ENCODE results near the gene TRIM14.

The TRIM14 gene

GRCh38 chr9:98047002-98047401 is 72.0 kb downstream of the TRIM14 start:
- Histone ChIP-seq H3K4me3 (ENCODE audit: insufficient read depth, low read length, poor library complexity, severe bottlenecking) (peak overlapping the region; percentile 77), H3K36me3 (ENCODE audit: low read length) (peaks cover 12% of the 10 kb centered on the region), H3K9me2 (replicated peaks; ENCODE audit: insufficient read depth, low read length) (no peaks in the 10 kb centered on the region), H3K4me2 (ENCODE audit: low read depth, low read length, poor library complexity, severe bottlenecking) (peak overlapping the region; percentile 83), H3K27ac (ENCODE audit: low read depth, low read length) (no peak overlapping the region), H3K9ac (ENCODE audit: low read length) (peak overlapping the region; percentile 15; the same call in 1 of the 2 replicates), H3F3A (ENCODE audit: insufficient read depth) (0 out of 2 replicates have a peak, but pooled peaks cover 11% of the 10 kb centered on the region), H3K27me3 (ENCODE audit: low read length) (no peaks in the 10 kb centered on the region), H3K79me2 (ENCODE audit: insufficient read depth, low read length) (peaks cover 37% of the 10 kb centered on the region), H4K20me1 (ENCODE audit: low read depth, low read length) (no peaks in the 10 kb centered on the region), H2AFZ (ENCODE audit: low read depth, low read length, severe bottlenecking) (no peak overlapping the region), H3K9me3 (ENCODE audit: insufficient read depth, low read length) (no peaks in the 10 kb centered on the region)
- TF ChIP-seq CTCF (IDR thresholded peaks at IDR 0.05; ENCODE audit: insufficient read depth, low read length, poor library complexity, severe bottlenecking) (no peak), EZH2phosphoT487 (conservative IDR thresholded peaks at IDR 0.05; ENCODE audit: low read length) (no peak)

DNA sequence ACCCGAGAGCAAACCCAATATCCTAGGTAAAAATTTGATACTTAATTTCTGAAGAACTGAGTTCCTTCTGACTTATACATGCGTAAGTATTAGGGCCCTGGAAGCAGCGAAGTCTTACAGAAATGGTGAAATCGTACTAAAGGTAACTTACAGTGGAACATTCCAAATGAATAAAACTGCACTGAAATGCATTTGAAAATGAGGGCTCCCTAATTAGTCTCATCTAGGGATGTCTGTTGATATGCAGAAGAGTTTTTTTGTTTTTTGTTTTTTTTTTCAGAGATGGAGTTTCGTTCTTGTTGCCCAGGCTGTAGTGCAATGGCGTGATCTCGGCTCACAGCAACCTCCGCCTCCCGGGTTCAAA is 72.9 kb downstream of the TRIM14 start:
- TF ChIP-seq EZH2phosphoT487 (conservative IDR thresholded peaks at IDR 0.05; ENCODE audit: low read length) (no peak), CTCF (IDR thresholded peaks at IDR 0.05; ENCODE audit: insufficient read depth, low read length, poor library complexity, severe bottlenecking) (no peak)
- Histone ChIP-seq H2AFZ (ENCODE audit: low read depth, low read length, severe bottlenecking) (peak overlapping the region; percentile 78), H3K27me3 (ENCODE audit: low read length) (no peaks in the 10 kb centered on the region), H3F3A (ENCODE audit: insufficient read depth) (0 out of 2 replicates have a peak, but pooled peaks cover 11% of the 10 kb centered on the region), H3K9ac (ENCODE audit: low read length) (peak overlapping the region; percentile 69), H3K79me2 (ENCODE audit: insufficient read depth, low read length) (peaks cover 37% of the 10 kb centered on the region), H3K9me3 (ENCODE audit: insufficient read depth, low read length) (no peaks in the 10 kb centered on the region), H4K20me1 (ENCODE audit: low read depth, low read length) (no peaks in the 10 kb centered on the region), H3K4me2 (ENCODE audit: low read depth, low read length, poor library complexity, severe bottlenecking) (peak overlapping the region; percentile 83), H3K9me2 (replicated peaks; ENCODE audit: insufficient read depth, low read length) (no peaks in the 10 kb centered on the region), H3K4me3 (ENCODE audit: insufficient read depth, low read length, poor library complexity, severe bottlenecking) (peak overlapping the region; percentile 77), H3K36me3 (ENCODE audit: low read length) (peaks cover 12% of the 10 kb centered on the region), H3K27ac (ENCODE audit: low read depth, low read length) (peak overlapping the region; percentile 56)

DNA sequence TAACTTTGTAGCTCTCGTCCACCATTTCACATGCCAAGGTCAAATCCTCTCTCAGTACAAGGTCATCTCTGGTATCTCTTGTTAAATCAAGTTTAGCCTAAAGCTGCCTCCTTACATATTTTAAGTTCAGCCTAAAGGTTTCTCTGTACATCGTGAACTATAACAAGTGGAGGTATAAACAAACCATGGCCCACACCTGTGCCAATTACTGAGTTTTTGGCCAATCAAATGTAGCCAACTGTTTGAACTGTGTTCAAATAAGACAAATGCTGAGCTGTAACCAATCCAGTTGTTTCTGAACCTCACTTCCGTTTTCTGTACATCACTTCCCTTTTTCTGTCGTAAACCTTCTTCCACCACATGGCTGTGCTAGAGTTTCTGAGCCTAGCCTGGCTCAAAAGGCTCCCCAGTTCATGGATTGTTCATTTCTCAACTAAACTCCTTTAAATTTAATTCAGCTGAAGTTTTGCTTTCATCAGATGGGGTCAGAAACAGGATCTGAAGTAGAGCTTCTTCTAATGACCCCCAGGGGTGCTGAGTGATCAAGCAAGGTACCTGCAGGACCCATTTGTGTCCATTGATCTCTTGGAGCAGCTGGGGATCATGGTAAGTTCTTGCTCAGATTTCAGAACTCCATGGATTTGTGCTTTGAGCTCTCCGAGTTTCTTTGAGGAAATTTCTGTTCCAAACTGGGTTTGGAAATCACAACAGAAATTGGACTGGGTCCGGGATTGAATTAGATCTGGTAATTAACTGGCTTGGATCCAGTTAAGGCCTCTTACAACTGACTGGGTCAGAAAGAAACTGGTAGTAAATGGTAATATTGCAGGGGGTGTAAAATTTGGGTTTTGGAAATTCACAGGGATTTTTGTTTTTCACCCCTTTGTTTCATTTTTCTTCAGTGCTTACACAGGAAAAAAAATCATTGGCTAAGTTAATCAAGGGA is 73.5 kb downstream of the TRIM14 start:
- H3K4me2 ChIP-seq (ENCODE audit: low read depth, low read length, poor library complexity, severe bottlenecking) = peak overlapping the region; percentile 83
- H4K20me1 ChIP-seq (ENCODE audit: low read depth, low read length) = no peaks in the 10 kb centered on the region
- TF ChIP-seq CTCF (IDR thresholded peaks at IDR 0.05; ENCODE audit: insufficient read depth, low read length, poor library complexity, severe bottlenecking) (no peak), EZH2phosphoT487 (conservative IDR thresholded peaks at IDR 0.05; ENCODE audit: low read length) (no peak)
- H3K9me2 ChIP-seq (replicated peaks; ENCODE audit: insufficient read depth, low read length) = no peaks in the 10 kb centered on the region
- H2AFZ ChIP-seq (ENCODE audit: low read depth, low read length, severe bottlenecking) = peak overlapping the region; percentile 78
- H3K27me3 ChIP-seq (ENCODE audit: low read length) = no peaks in the 10 kb centered on the region
- H3K79me2 ChIP-seq (ENCODE audit: insufficient read depth, low read length) = peaks cover 35% of the 10 kb centered on the region
- H3K36me3 ChIP-seq (ENCODE audit: low read length) = peaks cover 12% of the 10 kb centered on the region
- peak overlapping the region; percentile 77 for H3K4me3 ChIP-seq (ENCODE audit: insufficient read depth, low read length, poor library complexity, severe bottlenecking)
- peak overlapping the region; percentile 56 for H3K27ac ChIP-seq (ENCODE audit: low read depth, low read length)
- H3K9me3 ChIP-seq (ENCODE audit: insufficient read depth, low read length) = no peaks in the 10 kb centered on the region
- 0 out of 2 replicates have a peak, but pooled peaks cover 11% of the 10 kb centered on the region for H3F3A ChIP-seq (ENCODE audit: insufficient read depth)
- H3K9ac ChIP-seq (ENCODE audit: low read length) = peak overlapping the region; percentile 69

Data from SU-DHL-6 (cell line).